Thoracic aorta (tissue), 2 donors: ENCODE results near the gene TSHZ2. TPM values are rescaled to one million over a fixed set of nuclear protein-coding genes. Genes with fewer than 3 reads are reported as not detected.
"Not testable (repeated sequence)": the region's sequence is repeated elsewhere in the genome, so short reads cannot be mapped to it uniquely, and the experiment has no call there.

Experiments
- ATAC-seq: fragments of 150-250 bp; one replicate; pipeline ENCODE4 v1.8.0; 2017; ENCODE audit warnings: low read depth; ENCODE audit not compliant: insufficient number of reproducible peaks, low FRiP score
- DNase-seq: peaks from one replicate; pipeline ENCODE4 v3.0.0-alpha.2; 2020; ENCODE audit warnings: low spot score
- H3K27ac ChIP-seq, 2 donors: fragments of 200-600 bp; sonication (generic); 1 replicate in 1 of 2; 2 replicates in 1 of 2; pipeline ENCODE4 v1.5.1; 2016; ENCODE audit warnings: mild to moderate bottlenecking in 2 of 2, moderate library complexity in 2 of 2
- H3K27me3 ChIP-seq: fragments of 200-600 bp; sonication (generic); replicated peaks from 2 replicates; pipeline ENCODE4 v1.6.0; 2016; ENCODE audit warnings: mild to moderate bottlenecking; ENCODE audit not compliant: insufficient read depth
- H3K36me3 ChIP-seq: fragments of 200-600 bp; sonication (generic); one replicate; pipeline ENCODE4 v1.5.1; 2016
- H3K4me1 ChIP-seq, 2 donors: fragments of 200-600 bp; sonication (generic); 1 replicate in 1 of 2; 2 replicates in 1 of 2; pipeline versions ENCODE4 v1.5.1 to v1.6.0; 2016; ENCODE audit warnings: low read depth in 2 of 2, mild to moderate bottlenecking in 1 of 2; ENCODE audit not compliant: control insufficient read depth in 1 of 2
- H3K4me3 ChIP-seq: fragments of 200-600 bp; sonication (generic); 2 replicates; pipeline ENCODE4 v1.5.1; 2016; ENCODE audit warnings: mild to moderate bottlenecking
- H3K9me3 ChIP-seq: fragments of 200-600 bp; sonication (generic); 2 replicates; pipeline ENCODE4 v1.5.1; 2016
- total RNA-seq, 2 donors: library from RNA; depleted of rRNA; stranded (reverse); fragments of >200 nt; gene quantifications; one replicate each; pipeline versions ENCODE4 v1.1.0 to v1.2.3, GENCODE V29; 2016
- TF ChIP-seq, protein P1 (sequence below): fragments of 200-600 bp; sonication (generic); IDR thresholded peaks from one replicate; pipeline ENCODE4 v1.5.1; 2019; ENCODE audit warnings: antibody characterized with exemption

TSHZ2 gene
- total RNA-seq, 2 donors from 2014 or later, result 8.4 to 32.6 TPM

DNA sequence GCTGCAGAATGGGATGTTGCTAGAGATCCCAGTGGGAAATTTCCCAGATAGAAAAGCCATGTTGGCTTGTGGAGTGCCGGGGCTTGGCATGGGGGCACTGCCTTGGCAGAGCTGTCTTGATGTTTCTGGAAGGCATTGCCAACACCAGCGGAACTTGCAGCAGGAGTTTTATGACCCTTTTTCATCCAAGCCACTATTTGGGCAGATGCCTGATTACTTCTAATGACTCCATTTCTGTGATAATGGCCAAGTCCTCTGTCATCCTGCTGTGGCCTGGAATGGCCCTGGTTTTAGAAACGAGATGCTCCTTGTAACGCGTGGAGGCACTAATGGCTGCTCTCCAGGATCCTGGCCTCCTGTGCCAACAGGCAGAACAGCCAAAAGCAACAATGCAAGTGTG is 392.5 kb downstream of the TSHZ2 start:
- Histone ChIP-seq H3K4me1 (no peaks in the 10 kb centered on the region), H3K4me3 (no peak overlapping the region), H3K9me3 (no peaks in the 10 kb centered on the region), H3K27ac (no peak overlapping the region), H3K36me3 (no peaks in the 10 kb centered on the region), H3K27me3 (no peaks in the 10 kb centered on the region)
- ATAC-seq (no peak), DNase-seq (no peak)
- TF ChIP-seq, protein P1, sequence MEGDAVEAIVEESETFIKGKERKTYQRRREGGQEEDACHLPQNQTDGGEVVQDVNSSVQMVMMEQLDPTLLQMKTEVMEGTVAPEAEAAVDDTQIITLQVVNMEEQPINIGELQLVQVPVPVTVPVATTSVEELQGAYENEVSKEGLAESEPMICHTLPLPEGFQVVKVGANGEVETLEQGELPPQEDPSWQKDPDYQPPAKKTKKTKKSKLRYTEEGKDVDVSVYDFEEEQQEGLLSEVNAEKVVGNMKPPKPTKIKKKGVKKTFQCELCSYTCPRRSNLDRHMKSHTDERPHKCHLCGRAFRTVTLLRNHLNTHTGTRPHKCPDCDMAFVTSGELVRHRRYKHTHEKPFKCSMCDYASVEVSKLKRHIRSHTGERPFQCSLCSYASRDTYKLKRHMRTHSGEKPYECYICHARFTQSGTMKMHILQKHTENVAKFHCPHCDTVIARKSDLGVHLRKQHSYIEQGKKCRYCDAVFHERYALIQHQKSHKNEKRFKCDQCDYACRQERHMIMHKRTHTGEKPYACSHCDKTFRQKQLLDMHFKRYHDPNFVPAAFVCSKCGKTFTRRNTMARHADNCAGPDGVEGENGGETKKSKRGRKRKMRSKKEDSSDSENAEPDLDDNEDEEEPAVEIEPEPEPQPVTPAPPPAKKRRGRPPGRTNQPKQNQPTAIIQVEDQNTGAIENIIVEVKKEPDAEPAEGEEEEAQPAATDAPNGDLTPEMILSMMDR, result no peak

DNA sequence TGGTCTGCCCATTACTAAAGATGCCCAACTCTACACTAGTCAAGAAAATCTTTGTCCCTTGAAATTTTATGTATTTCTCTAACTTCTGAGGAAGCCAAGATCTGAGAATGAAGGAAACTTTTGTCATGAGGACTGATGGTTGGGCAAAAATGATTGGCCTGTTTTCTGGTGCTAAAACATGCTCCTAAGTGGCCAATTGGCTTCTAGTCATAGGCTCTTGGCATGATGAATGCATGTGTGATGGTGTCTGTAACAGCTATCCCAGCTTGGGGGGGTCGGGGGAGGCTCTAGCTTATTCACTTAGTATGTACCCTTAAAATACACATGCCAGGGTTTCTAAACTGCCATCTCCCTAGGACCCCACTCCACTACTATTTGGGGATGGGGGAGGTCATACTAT is 392.9 kb downstream of the TSHZ2 start:
- TF ChIP-seq, protein P1, result no peak
- Histone ChIP-seq H3K9me3 (no peaks in the 10 kb centered on the region), H3K27ac (no peak overlapping the region), H3K36me3 (no peaks in the 10 kb centered on the region), H3K4me1 (no peaks in the 10 kb centered on the region), H3K27me3 (no peaks in the 10 kb centered on the region), H3K4me3 (no peak overlapping the region)
- DNase-seq, result no peak
- ATAC-seq, result no peak

DNA sequence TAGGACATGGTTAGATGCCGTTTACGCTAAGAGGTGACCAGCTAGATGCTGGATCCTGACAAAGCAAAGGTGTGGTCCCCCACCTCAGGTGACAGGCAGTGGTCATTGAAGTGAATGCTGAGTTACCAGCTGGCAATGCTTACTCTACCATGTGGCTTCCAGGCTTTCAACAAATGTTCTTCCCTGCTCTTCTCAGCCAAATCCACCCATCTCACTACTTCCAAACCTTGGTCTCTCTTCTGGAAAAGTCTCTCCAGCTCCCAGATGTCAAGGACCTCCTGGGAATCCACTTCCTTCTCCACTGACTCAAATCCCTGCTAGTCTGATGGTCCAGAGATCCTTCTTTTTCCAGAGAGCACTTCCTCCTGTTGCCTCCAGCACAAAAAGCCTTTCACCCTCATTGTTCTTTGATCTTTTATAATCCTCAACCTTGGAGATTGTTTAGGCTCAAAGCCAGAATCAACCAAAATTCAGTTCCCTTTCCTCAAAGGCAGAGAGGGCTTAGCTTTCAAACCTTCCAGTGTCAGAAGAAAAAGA is 393.4 kb downstream of the TSHZ2 start:
- TF ChIP-seq, protein P1, result no peak
- H3K9me3 ChIP-seq, result no peaks in the 10 kb centered on the region
- no peak for DNase-seq
- no peaks in the 10 kb centered on the region for H3K27me3 ChIP-seq
- H3K36me3 ChIP-seq, result no peaks in the 10 kb centered on the region
- no peaks in the 10 kb centered on the region for H3K4me1 ChIP-seq
- no peak overlapping the region for H3K27ac ChIP-seq
- no peak overlapping the region for H3K4me3 ChIP-seq
- ATAC-seq, result no peak

DNA sequence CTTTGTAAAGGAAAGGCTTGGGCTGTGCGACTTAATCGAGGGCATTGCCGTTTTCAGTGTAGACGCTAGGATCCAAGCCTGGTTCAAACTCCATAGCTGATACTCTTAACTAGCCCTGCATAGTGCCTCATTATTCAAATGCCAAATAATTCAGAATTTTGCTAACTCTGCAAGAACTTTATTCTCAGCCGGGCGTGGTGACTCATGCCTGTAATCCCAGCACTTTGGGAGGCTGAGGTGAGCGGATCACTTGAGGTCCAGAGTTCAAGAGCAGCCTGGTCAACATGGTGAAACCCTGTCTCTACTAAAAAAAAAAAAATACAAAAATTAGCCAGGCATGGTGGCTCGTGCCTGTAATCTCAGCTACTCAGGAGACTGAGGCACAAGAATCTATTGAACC is 394.8 kb downstream of the TSHZ2 start:
- H3K27ac ChIP-seq, H3K4me3 ChIP-seq, DNase-seq, ATAC-seq, H3K4me1 ChIP-seq, H3K9me3 ChIP-seq, H3K36me3 ChIP-seq, H3K27me3 ChIP-seq: not testable (repeated sequence)

DNA sequence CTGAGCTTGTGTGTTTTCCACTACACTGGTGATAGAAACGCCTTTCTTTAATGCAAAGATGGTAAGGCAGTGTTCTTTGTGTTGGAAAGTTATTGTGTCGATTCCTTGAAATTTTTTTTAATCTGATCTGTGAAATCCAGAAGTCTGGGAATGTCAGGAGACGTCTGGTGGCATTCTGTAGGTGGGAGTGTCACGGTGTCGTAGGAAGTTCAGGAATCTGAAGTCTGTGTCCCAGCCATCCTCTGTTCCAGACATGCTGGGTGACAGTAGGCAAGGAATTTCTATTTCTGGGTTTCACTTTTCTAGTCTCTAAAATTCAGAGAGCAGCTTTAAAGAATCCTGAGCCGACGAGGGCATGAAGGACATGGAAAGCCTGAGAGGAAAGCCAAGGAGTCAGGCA is 397.7 kb downstream of the TSHZ2 start:
- ATAC-seq (no peak), DNase-seq (no peak)
- Histone ChIP-seq H3K9me3 (no peaks in the 10 kb centered on the region), H3K27me3 (no peaks in the 10 kb centered on the region), H3K4me3 (no peak overlapping the region), H3K36me3 (no peaks in the 10 kb centered on the region), H3K27ac (no peak overlapping the region), H3K4me1 (no peaks in the 10 kb centered on the region)
- TF ChIP-seq, protein P1, result no peak

DNA sequence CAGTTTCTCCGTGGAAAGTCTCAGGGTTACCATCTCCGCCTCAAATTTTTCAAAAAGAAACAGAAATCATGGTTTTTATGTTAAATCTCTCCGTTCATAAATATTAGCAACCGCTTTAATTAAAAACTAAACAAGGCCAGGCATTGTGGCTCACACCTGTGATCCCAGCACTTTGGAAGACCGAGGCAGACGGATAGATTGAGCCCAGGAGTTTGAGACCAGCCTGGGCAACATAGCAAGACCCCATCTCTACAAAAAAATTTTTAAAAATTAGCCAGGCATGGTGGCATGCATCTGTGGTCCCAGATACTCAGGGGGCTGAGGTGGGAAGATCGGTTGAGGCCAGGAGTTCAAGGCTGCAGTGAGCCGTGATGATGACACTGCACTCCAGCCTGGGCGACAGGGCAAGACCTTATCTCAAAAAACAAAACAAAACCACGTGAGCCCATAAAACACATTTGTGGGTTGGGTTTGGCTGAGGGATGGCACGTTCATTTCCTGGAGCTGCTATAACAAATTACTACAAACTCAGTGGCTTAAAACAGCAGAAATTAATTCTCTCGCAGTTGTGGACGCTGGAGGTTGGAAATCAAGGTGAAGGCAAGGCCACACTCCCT is 398.3 kb downstream of the TSHZ2 start:
- Histone ChIP-seq H3K27me3 (no peaks in the 10 kb centered on the region), H3K36me3 (no peaks in the 10 kb centered on the region), H3K27ac (no peak overlapping the region), H3K4me1 (no peaks in the 10 kb centered on the region), H3K4me3 (no peak overlapping the region), H3K9me3 (no peaks in the 10 kb centered on the region)
- TF ChIP-seq, protein P1, result no peak
- no peak for DNase-seq
- ATAC-seq, result no peak
